Measurements from ENCODE around the gene RIMBP2.

RIMBP2 gene

DNA sequence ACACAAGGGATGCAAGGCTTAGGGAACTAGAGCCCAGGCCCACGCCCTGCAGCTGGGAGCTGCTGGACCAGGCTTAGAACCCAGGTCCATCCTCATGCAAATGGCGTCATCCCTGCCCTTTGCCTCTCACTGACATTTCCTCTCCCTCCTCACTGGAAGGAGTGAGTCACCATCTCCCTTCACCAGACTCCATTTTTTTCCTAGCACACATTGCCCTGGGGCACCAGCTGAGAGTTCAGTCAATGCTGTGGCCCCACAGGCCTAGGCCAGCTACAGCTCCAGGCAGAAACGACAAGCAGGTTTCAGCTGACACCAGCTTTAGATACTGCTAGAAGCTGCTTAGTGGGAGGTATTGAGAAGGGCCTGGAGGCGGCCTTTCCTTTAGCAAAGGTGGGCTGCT is 98.9 kb downstream of the RIMBP2 start:
- H3K9me3 ChIP-seq (ENCODE audit: low read length): no peaks in the 10 kb centered on the region
- no peak overlapping the region for H3K4me3 ChIP-seq (ENCODE audit: low read depth in 1 of 2, low read length in 2 of 2)
- H3K36me3 ChIP-seq (ENCODE audit: insufficient read depth, low read length): no peaks in the 10 kb centered on the region
- no peak overlapping the region for H3K27ac ChIP-seq (ENCODE audit: low read depth, low read length)
- H3K9ac ChIP-seq (ENCODE audit: low read length): no peak overlapping the region
- no peaks in the 10 kb centered on the region for H3K27me3 ChIP-seq (ENCODE audit: control insufficient read depth in 1 of 2, insufficient read depth in 2 of 2, low read length in 2 of 2)
- H3K4me1 ChIP-seq (ENCODE audit: insufficient read depth, low read length): no peaks in the 10 kb centered on the region

DNA sequence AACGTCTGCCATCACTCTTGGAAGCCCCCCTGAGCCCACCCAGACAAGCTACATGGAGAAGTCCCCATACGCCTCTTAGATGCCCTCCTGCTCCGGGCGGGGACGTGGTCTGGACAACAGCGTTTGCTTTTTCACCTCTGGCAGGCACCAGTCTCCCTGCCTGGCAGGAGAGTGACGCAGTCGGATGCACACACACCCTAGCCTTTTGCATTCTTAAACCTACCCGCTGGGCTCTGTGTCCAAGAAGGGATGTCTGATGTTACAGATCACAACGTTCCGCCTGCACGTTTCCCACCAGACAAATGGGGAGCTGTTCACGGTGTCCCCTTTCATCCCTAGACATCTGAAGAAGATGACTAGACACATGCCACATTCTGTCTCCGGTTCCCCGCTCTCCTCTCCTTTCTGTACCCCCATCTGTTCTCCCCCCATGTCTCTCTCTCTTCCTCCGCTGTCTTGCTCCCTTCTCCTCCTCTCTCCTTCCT is 100.2 kb downstream of the RIMBP2 start:
- Histone ChIP-seq H3K4me3 (ENCODE audit: low read depth in 1 of 2, low read length in 2 of 2) (no peak overlapping the region), H3K4me1 (ENCODE audit: insufficient read depth, low read length) (no peaks in the 10 kb centered on the region), H3K9ac (ENCODE audit: low read length) (no peak overlapping the region), H3K27me3 (ENCODE audit: control insufficient read depth in 1 of 2, insufficient read depth in 2 of 2, low read length in 2 of 2) (no peaks in the 10 kb centered on the region), H3K27ac (ENCODE audit: low read depth, low read length) (no peak overlapping the region), H3K36me3 (ENCODE audit: insufficient read depth, low read length) (no peaks in the 10 kb centered on the region), H3K9me3 (ENCODE audit: low read length) (no peaks in the 10 kb centered on the region)

DNA sequence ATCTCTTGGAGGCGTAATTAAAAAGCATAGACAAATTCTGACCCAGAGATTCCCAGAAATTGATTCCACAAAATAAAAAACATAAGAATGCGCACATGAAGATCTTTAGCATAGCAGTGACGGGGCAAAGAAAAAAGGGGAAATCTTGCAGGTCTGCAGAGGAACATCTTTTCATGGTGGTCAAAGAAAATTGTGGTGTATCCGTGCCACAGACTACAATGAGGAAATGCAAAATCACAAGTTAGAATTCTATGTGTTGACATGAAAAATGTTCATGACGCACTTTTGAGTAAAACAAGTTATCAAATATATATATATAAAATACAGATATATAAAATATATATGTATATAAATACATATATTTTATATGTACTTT is 101.6 kb downstream of the RIMBP2 start:
- H3K4me1 ChIP-seq (ENCODE audit: insufficient read depth, low read length): no peaks in the 10 kb centered on the region
- H3K9ac ChIP-seq (ENCODE audit: low read length): no peak overlapping the region
- no peaks in the 10 kb centered on the region for H3K27me3 ChIP-seq (ENCODE audit: control insufficient read depth in 1 of 2, insufficient read depth in 2 of 2, low read length in 2 of 2)
- no peaks in the 10 kb centered on the region for H3K9me3 ChIP-seq (ENCODE audit: low read length)
- H3K27ac ChIP-seq (ENCODE audit: low read depth, low read length): no peak overlapping the region
- H3K36me3 ChIP-seq (ENCODE audit: insufficient read depth, low read length): no peaks in the 10 kb centered on the region
- H3K4me3 ChIP-seq (ENCODE audit: low read depth in 1 of 2, low read length in 2 of 2): no peak overlapping the region

- H3K27ac ChIP-seq (ENCODE audit: low read depth, low read length): no peak overlapping the region
- H3K27me3 ChIP-seq (ENCODE audit: control insufficient read depth in 1 of 2, insufficient read depth in 2 of 2, low read length in 2 of 2): no peaks in the 10 kb centered on the region
- no peaks in the 10 kb centered on the region for H3K36me3 ChIP-seq (ENCODE audit: insufficient read depth, low read length)
- no peak overlapping the region for H3K4me3 ChIP-seq (ENCODE audit: low read depth in 1 of 2, low read length in 2 of 2)
- no peak overlapping the region for H3K9ac ChIP-seq (ENCODE audit: low read length)
- no peaks in the 10 kb centered on the region for H3K9me3 ChIP-seq (ENCODE audit: low read length)
- no peaks in the 10 kb centered on the region for H3K4me1 ChIP-seq (ENCODE audit: insufficient read depth, low read length)
Observed at GRCh38 chr12:130613831-130614529, 102.1 kb downstream of the RIMBP2 start.

- no peaks in the 10 kb centered on the region for H3K36me3 ChIP-seq (ENCODE audit: insufficient read depth, low read length)
- H3K9ac ChIP-seq (ENCODE audit: low read length): no peak overlapping the region
- H3K27ac ChIP-seq (ENCODE audit: low read depth, low read length): no peak overlapping the region
- no peaks in the 10 kb centered on the region for H3K9me3 ChIP-seq (ENCODE audit: low read length)
- no peaks in the 10 kb centered on the region for H3K4me1 ChIP-seq (ENCODE audit: insufficient read depth, low read length)
- no peaks in the 10 kb centered on the region for H3K27me3 ChIP-seq (ENCODE audit: control insufficient read depth in 1 of 2, insufficient read depth in 2 of 2, low read length in 2 of 2)
- H3K4me3 ChIP-seq (ENCODE audit: low read depth in 1 of 2, low read length in 2 of 2): no peak overlapping the region
Observed at GRCh38 chr12:130613131-130613530, 103.0 kb downstream of the RIMBP2 start.

- Histone ChIP-seq H3K4me3 (ENCODE audit: low read depth in 1 of 2, low read length in 2 of 2) (no peak overlapping the region), H3K27ac (ENCODE audit: low read depth, low read length) (no peak overlapping the region), H3K27me3 (ENCODE audit: control insufficient read depth in 1 of 2, insufficient read depth in 2 of 2, low read length in 2 of 2) (no peaks in the 10 kb centered on the region), H3K36me3 (ENCODE audit: insufficient read depth, low read length) (no peaks in the 10 kb centered on the region), H3K9me3 (ENCODE audit: low read length) (no peaks in the 10 kb centered on the region), H3K4me1 (ENCODE audit: insufficient read depth, low read length) (no peaks in the 10 kb centered on the region), H3K9ac (ENCODE audit: low read length) (no peak overlapping the region)
Observed at GRCh38 chr12:130611026-130611905, 104.8 kb downstream of the RIMBP2 start.

- H3K36me3 ChIP-seq (ENCODE audit: insufficient read depth, low read length): no peaks in the 10 kb centered on the region
- no peaks in the 10 kb centered on the region for H3K4me1 ChIP-seq (ENCODE audit: insufficient read depth, low read length)
- H3K4me3 ChIP-seq (ENCODE audit: low read depth in 1 of 2, low read length in 2 of 2): no peak overlapping the region
- no peak overlapping the region for H3K9ac ChIP-seq (ENCODE audit: low read length)
- no peaks in the 10 kb centered on the region for H3K27me3 ChIP-seq (ENCODE audit: control insufficient read depth in 1 of 2, insufficient read depth in 2 of 2, low read length in 2 of 2)
- H3K9me3 ChIP-seq (ENCODE audit: low read length): no peaks in the 10 kb centered on the region
- H3K27ac ChIP-seq (ENCODE audit: low read depth, low read length): no peak overlapping the region
Observed at GRCh38 chr12:130609966-130610365, 106.1 kb downstream of the RIMBP2 start.

- Histone ChIP-seq H3K4me3 (ENCODE audit: low read depth in 1 of 2, low read length in 2 of 2) (no peak overlapping the region), H3K9ac (ENCODE audit: low read length) (no peak overlapping the region), H3K4me1 (ENCODE audit: insufficient read depth, low read length) (no peaks in the 10 kb centered on the region), H3K9me3 (ENCODE audit: low read length) (no peaks in the 10 kb centered on the region), H3K27ac (ENCODE audit: low read depth, low read length) (no peak overlapping the region), H3K27me3 (ENCODE audit: control insufficient read depth in 1 of 2, insufficient read depth in 2 of 2, low read length in 2 of 2) (no peaks in the 10 kb centered on the region), H3K36me3 (ENCODE audit: insufficient read depth, low read length) (no peaks in the 10 kb centered on the region)
Observed at GRCh38 chr12:130608831-130609230, 107.3 kb downstream of the RIMBP2 start.

GRCh38 chr12:130608132-130608531 is 108.0 kb downstream of the RIMBP2 start:
- no peak overlapping the region for H3K27ac ChIP-seq (ENCODE audit: low read depth, low read length)
- no peaks in the 10 kb centered on the region for H3K9me3 ChIP-seq (ENCODE audit: low read length)
- H3K9ac ChIP-seq (ENCODE audit: low read length): no peak overlapping the region
- no peak overlapping the region for H3K4me3 ChIP-seq (ENCODE audit: low read depth in 1 of 2, low read length in 2 of 2)
- no peaks in the 10 kb centered on the region for H3K4me1 ChIP-seq (ENCODE audit: insufficient read depth, low read length)
- no peaks in the 10 kb centered on the region for H3K27me3 ChIP-seq (ENCODE audit: control insufficient read depth in 1 of 2, insufficient read depth in 2 of 2, low read length in 2 of 2)
- H3K36me3 ChIP-seq (ENCODE audit: insufficient read depth, low read length): no peaks in the 10 kb centered on the region

DNA sequence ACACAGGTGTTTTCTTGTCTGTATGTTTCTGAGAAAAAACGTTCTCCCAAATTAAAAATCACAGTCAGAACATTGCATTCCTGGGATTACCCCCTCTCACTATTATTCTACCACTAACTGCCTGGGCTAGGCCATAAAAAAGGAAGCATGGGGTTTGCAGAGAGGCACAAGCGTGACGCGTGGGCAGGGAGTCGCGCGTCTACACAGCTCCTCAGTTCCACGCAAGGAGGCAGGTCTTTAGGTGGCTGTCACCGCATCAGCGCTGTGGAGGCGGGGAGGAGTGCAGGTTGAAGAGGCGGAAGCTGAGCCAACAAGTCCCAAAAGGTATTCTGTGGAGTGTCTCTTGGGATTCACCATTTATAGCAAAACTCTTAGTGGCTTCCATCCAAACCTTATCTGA is 109.9 kb downstream of the RIMBP2 start:
- no peaks in the 10 kb centered on the region for H3K27me3 ChIP-seq (ENCODE audit: control insufficient read depth in 1 of 2, insufficient read depth in 2 of 2, low read length in 2 of 2)
- no peaks in the 10 kb centered on the region for H3K4me1 ChIP-seq (ENCODE audit: insufficient read depth, low read length)
- H3K27ac ChIP-seq (ENCODE audit: low read depth, low read length): no peak overlapping the region
- H3K4me3 ChIP-seq (ENCODE audit: low read depth in 1 of 2, low read length in 2 of 2): no peak overlapping the region
- H3K9me3 ChIP-seq (ENCODE audit: low read length): no peaks in the 10 kb centered on the region
- no peak overlapping the region for H3K9ac ChIP-seq (ENCODE audit: low read length)
- no peaks in the 10 kb centered on the region for H3K36me3 ChIP-seq (ENCODE audit: insufficient read depth, low read length)

DNA sequence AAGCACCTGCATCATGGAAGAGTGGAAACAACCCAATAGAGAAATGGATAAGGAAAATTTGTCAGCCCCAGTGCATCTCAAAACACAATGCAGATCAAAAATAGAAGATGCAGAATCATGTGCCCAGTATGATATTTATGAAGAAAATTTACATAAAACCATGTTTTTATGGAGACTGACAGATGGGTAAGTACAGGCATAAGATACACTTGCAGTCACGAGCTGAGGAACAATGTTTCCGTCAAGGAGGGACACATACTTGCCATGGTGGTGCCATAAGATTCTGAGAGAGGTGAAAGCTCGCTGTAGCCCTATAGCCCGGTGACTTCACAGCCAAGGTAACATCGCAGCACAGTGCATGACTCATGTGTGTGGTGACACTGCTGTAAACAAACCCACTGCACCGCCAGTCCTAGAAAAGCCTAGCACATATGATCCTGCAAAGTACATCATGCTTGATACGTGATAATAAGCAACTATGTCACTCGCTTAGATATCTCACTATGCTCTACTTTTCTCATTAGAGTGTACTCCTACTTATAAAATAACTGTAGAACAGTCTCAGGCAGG is 112.6 kb downstream of the RIMBP2 start:
- H3K9ac ChIP-seq (ENCODE audit: low read length): no peak overlapping the region
- H3K36me3 ChIP-seq (ENCODE audit: insufficient read depth, low read length): no peaks in the 10 kb centered on the region
- H3K27ac ChIP-seq (ENCODE audit: low read depth, low read length): no peak overlapping the region
- no peaks in the 10 kb centered on the region for H3K4me1 ChIP-seq (ENCODE audit: insufficient read depth, low read length)
- no peaks in the 10 kb centered on the region for H3K9me3 ChIP-seq (ENCODE audit: low read length)
- H3K4me3 ChIP-seq (ENCODE audit: low read depth in 1 of 2, low read length in 2 of 2): no peak overlapping the region
- H3K27me3 ChIP-seq (ENCODE audit: control insufficient read depth in 1 of 2, insufficient read depth in 2 of 2, low read length in 2 of 2): no peaks in the 10 kb centered on the region

Data from muscle layer of colon (tissue), 2 donors.